Stomach (tissue), 9 donors: ENCODE measurements around the gene SLC17A5. TPM values are rescaled to one million over a fixed set of nuclear protein-coding genes. Genes with fewer than 3 reads are reported as not detected.
"Not testable (repeated sequence)": the region's sequence is repeated elsewhere in the genome, so short reads cannot be mapped to it uniquely, and the experiment has no call there.

ENCODE experiments used
- DNase-seq, 2 donors: peaks; one replicate each; pipeline versions ENCODE4 v3.0.0 to v3.0.0-alpha.2; 2013 to 2019
- H3K27ac ChIP-seq, 5 donors: fragments of 200-600 bp in 4 of 5; sonication (generic) in 4 of 5; one replicate each; pipeline ENCODE4 v1.5.1; 2013 to 2019; ENCODE audit warnings: mild to moderate bottlenecking in 1 of 5, moderate library complexity in 1 of 5
- H3K27me3 ChIP-seq, 3 donors: fragments of 200-600 bp; sonication (generic); one replicate each; pipeline ENCODE4 v1.5.1; 2017 to 2019; ENCODE audit warnings: mixed run types in 1 of 3
- H3K36me3 ChIP-seq, 4 donors: fragments of 200-600 bp; sonication (generic); 1 replicate in 3 of 4; 2 replicates in 1 of 4; pipeline ENCODE4 v1.5.1; 2016 to 2019
- H3K4me1 ChIP-seq, 4 donors: fragments of 200-600 bp; sonication (generic); one replicate each; pipeline ENCODE4 v1.5.1; 2016 to 2019
- H3K4me3 ChIP-seq, 4 donors: fragments of 200-600 bp; sonication (generic) in 3 of 4; one replicate each; pipeline ENCODE4 v1.5.1; 2016 to 2019; ENCODE audit warnings: mild to moderate bottlenecking in 1 of 4
- H3K9me3 ChIP-seq, 4 donors: fragments of 200-600 bp; sonication (generic); one replicate each; pipeline ENCODE4 v1.5.1; 2016 to 2019
- EP300 ChIP-seq: sonication (generic); formaldehyde crosslinking; IDR thresholded peaks from one replicate; pipeline ENCODE4 v1.6.1; 2017; ENCODE audit warnings: antibody characterized with exemption
- POLR2A ChIP-seq, 4 donors: fragments of 450-650 bp; IDR thresholded peaks; one replicate each; pipeline ENCODE4 v1.6.1; 2016; ENCODE audit warnings: antibody characterized with exemption in 4 of 4, control low read depth in 2 of 4, mild to moderate bottlenecking in 1 of 4, moderate library complexity in 1 of 4
- POLR2AphosphoS5 ChIP-seq, 3 donors: sonication (generic); formaldehyde crosslinking; IDR thresholded peaks; one replicate each; pipeline ENCODE4 v1.6.1; 2016; ENCODE audit warnings: antibody characterized with exemption in 3 of 3
- WGBS, 5 donors: extraction: QIAGEN DNeasy Blood & Tissue Kit in 3 of 5; methylation state at CpG; one replicate each; pipeline versions ENCODE4 v1.1.5 to v1.1.7; 2013 to 2018; 5-methylcytosine and 5-hydroxymethylcytosine counted together
- intact Hi-C: fragments of 100-400 bp; cut with DNase I; formaldehyde crosslinking; loops from one replicate; pipeline ENCODE4 v1.15.1; 2023; ENCODE audit warnings: low total_unique reads
- polyA plus RNA-seq, 3 donors: library from polyadenylated mRNA; stranded (reverse); fragments of 200-250 nt; gene quantifications; one replicate each; pipeline ENCODE4 v1.2.3, GENCODE V29; 2013
- total RNA-seq, 5 donors: library from RNA; depleted of rRNA; stranded (reverse); fragments of >200 nt; gene quantifications; one replicate each; pipeline versions ENCODE4 v1.1.0 to v1.2.3, GENCODE V29; 2014 to 2016
- TF ChIP-seq, protein P1 (sequence below), 7 experiments: fragments of 450-650 bp in 4 of 7; fragments of 200-600 bp in 3 of 7; sonication (generic) in 3 of 7; IDR thresholded peaks; one replicate each; pipeline ENCODE4 v1.5.1; 2016 to 2019; ENCODE audit warnings: antibody characterized with exemption in 7 of 7, control low read depth in 2 of 7, mild to moderate bottlenecking in 1 of 7
- donor health status: healthy with polysubstance abuse.
- donor health status: Bipolar disorder and iron deficiency.
- donor health status: healthy.

SLC17A5 gene
- total and polyA plus RNA-seq, 8 donors, result 2.3 to 53.4 (median 8.8) TPM

DNA sequence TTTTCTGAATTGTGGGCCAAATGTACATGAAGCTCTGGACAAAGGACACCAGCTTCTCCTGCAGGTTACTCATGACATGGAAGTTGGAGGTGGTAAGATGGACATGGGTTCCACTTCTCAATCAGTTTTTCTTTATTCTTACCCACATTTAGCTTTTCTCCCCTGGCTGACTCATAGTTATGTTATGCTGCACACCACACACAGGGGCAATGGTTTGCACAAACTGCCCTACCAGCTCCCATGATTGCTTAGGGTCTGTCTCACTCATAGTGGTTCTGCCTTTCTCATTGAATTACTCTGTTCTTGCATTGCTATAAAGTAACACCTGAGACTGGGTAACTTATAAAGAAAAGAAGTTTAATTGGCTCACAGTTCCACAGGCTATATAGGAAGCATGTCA is 37.7 kb upstream of the SLC17A5 start:
- intact Hi-C loops, result no loop called here
- Histone ChIP-seq H3K27ac (no peak overlapping the region), H3K27me3 (peaks cover 0 to 6% (median 6%) of the 10 kb centered on the region in 3 donors), H3K9me3 (no peaks in the 10 kb centered on the region), H3K4me1 (peaks cover 6 to 15% (median 10%) of the 10 kb centered on the region in 4 donors), H3K36me3 (no peaks in the 10 kb centered on the region), H3K4me3 (no peak overlapping the region)
- TF ChIP-seq, protein P1, sequence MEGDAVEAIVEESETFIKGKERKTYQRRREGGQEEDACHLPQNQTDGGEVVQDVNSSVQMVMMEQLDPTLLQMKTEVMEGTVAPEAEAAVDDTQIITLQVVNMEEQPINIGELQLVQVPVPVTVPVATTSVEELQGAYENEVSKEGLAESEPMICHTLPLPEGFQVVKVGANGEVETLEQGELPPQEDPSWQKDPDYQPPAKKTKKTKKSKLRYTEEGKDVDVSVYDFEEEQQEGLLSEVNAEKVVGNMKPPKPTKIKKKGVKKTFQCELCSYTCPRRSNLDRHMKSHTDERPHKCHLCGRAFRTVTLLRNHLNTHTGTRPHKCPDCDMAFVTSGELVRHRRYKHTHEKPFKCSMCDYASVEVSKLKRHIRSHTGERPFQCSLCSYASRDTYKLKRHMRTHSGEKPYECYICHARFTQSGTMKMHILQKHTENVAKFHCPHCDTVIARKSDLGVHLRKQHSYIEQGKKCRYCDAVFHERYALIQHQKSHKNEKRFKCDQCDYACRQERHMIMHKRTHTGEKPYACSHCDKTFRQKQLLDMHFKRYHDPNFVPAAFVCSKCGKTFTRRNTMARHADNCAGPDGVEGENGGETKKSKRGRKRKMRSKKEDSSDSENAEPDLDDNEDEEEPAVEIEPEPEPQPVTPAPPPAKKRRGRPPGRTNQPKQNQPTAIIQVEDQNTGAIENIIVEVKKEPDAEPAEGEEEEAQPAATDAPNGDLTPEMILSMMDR (IDR thresholded peaks at IDR 0.05), result no peak
- TF ChIP-seq EP300 (no peak), POLR2AphosphoS5 (IDR thresholded peaks at IDR 0.05) (no peak), POLR2A (IDR thresholded peaks at IDR 0.05) (no peak)
- no peak for DNase-seq

DNA sequence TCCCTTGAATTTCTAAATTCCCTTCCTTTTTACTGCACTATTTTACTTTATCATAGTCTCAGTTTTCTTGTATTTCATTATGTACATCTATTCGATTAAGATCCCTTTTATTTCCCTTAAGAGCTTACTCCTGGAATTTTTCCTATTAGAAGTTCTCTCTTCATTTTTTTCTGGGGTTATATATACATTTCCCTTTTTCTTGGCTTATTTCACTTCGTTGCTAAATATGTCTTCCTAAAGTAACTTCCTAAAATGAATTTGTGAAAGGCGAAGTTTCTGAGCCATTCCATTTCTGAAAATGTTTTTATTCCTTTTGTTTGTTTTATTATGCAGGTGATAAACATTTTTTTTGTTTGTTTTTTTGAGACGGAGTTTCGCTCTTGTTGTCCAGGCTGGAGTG is 36.3 kb upstream of the SLC17A5 start:
- Histone ChIP-seq H3K4me1 (peaks cover 0 to 3% (median 0%) of the 10 kb centered on the region in 4 donors), H3K27ac (no peak overlapping the region), H3K36me3 (no peaks in the 10 kb centered on the region), H3K9me3 (no peaks in the 10 kb centered on the region), H3K4me3 (no peak overlapping the region), H3K27me3 (no peaks in the 10 kb centered on the region)
- 73 to 88% (median 76%) methylated on average over 5 of the region's 5 CpGs for WGBS, 5 donors
- intact Hi-C loops, result no loop called here
- no peak for TF ChIP-seq POLR2AphosphoS5 (IDR thresholded peaks at IDR 0.05)
- no peak for DNase-seq

DNA sequence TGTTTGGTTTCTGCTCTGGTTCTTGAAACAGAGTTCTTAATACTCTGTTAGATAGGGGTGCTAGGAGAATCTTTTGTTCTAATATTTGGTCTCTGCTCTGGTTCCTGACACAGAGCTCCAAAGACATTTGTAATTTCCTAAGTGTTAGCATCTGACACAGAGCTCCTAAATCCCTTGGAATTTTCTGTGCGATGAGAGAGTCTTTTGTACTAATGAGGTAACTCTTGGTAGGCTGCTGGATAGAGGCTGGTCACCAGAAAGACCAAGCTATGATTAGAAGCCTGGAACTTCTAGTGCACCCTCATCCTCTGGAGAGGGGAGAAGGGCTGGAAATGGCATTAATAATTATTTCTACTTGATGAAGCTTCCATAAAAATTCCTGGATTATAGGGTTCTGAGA is 34.6 kb upstream of the SLC17A5 start:
- no peak for DNase-seq
- H3K27ac ChIP-seq, result no peak overlapping the region
- TF ChIP-seq, protein P1 (IDR thresholded peaks at IDR 0.05), result no peak
- TF ChIP-seq POLR2AphosphoS5 (IDR thresholded peaks at IDR 0.05) (no peak), EP300 (no peak), POLR2A (IDR thresholded peaks at IDR 0.05) (no peak)
- H3K4me1 ChIP-seq, result no peaks in the 10 kb centered on the region
- H3K4me3 ChIP-seq, result no peak overlapping the region
- intact Hi-C loops, result no loop called here
- H3K36me3 ChIP-seq, result no peaks in the 10 kb centered on the region
- peaks cover 0 to 5% (median 4%) of the 10 kb centered on the region in 4 donors for H3K9me3 ChIP-seq
- H3K27me3 ChIP-seq, result no peaks in the 10 kb centered on the region
- WGBS, 5 donors, result 62 to 82% (median 68%) methylated on average over 1 of the region's 1 CpG

DNA sequence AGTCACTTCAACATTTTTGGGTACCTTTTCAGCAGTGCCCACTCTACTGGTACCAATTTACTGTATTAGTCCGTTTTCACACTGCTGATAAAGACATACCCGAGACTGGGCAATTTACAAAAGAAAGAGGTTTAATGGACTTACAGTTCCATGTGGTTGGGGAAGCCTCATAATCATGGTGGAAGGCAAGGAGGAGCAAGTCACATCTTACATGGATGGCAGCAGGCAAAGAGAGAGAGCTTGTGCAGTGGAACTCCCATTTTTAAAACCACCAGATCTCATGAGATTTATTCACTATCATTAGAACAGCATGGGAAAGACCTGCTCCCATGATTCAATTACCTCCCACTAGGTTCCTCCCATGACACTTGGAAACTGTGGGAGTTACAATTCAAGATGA is 29.8 kb upstream of the SLC17A5 start:
- DNase-seq, H3K27ac ChIP-seq, H3K27me3 ChIP-seq, H3K4me1 ChIP-seq, H3K4me3 ChIP-seq, H3K36me3 ChIP-seq, intact Hi-C loops: not testable (repeated sequence)
- peaks cover 0 to 14% (median 5%) of the 10 kb centered on the region in 4 donors for H3K9me3 ChIP-seq
- WGBS, 5 donors, result 72 to 92% (median 85%) methylated on average over 2 of the region's 2 CpGs

DNA sequence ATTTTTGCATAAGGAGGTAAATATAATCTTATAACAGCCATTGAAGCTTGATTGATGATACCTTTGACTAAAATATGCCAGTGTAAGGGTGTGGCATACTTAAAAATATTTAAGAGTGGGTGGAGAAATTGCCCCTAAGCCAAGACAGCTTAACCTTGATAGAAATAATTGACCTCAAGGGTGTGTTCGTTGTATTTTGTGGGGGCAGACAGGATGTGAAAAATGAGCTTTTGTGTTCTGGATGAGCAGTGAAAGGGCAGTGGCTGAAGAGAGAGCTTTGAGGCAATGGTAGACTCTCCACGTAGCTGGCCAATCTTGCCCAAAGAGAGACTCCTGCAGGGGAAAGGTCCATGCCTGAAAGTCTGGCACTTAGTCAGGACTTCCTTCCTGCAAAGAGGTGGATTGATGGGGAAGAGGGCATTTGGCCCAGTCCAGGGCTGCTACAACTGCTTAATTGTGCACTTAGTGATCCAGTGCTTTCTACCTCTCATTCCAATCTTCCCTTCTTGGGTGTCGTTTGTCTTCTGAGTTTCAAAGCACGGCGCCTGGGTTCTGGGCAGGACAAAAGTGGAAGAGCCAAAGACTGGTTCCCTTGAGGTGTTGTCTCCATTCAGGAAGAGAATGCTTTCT is 26.6 kb upstream of the SLC17A5 start:
- Histone ChIP-seq H3K4me3 (no peak overlapping the region), H3K4me1 (peaks cover 0 to 2% (median 0%) of the 10 kb centered on the region in 4 donors), H3K27me3 (no peaks in the 10 kb centered on the region), H3K9me3 (peaks cover 0 to 14% (median 5%) of the 10 kb centered on the region in 4 donors), H3K36me3 (no peaks in the 10 kb centered on the region), H3K27ac (no peak overlapping the region)
- TF ChIP-seq EP300, result no peak
- no peak for TF ChIP-seq POLR2A (IDR thresholded peaks at IDR 0.05)
- TF ChIP-seq, protein P1 (IDR thresholded peaks at IDR 0.05), result no peak
- no peak for TF ChIP-seq POLR2AphosphoS5 (IDR thresholded peaks at IDR 0.05)
- 50 to 66% (median 55%) methylated on average over 5 of the region's 5 CpGs for WGBS, 5 donors
- intact Hi-C loops, result no loop called here
- DNase-seq, result no peak

DNA sequence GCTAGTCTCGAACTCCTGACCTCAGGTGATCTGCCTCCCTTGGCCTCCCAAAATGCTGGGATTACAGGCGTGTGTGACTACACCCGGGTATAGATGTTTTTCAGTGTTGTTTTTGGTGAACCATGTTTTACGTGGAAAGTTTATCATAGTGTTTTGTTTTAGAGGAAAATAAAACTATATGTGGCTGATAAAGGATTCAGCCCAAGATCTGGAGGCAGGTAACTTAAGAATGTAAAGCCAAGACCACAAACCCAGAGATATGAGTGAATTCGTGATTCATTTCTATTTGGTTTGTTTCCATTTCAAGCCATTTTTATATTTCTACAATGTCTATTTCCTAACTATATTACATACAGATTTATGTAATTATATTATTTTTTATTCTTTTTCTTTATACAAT is 26.1 kb upstream of the SLC17A5 start:
- intact Hi-C loops, result loop anchor here (10.0 kb wide), 1 partner anchor 55 kb away; no protein-coding TSS in a partner anchor
- H3K27ac ChIP-seq, H3K4me3 ChIP-seq, H3K36me3 ChIP-seq, H3K27me3 ChIP-seq, DNase-seq, H3K4me1 ChIP-seq: not testable (repeated sequence)
- H3K9me3 ChIP-seq, result peaks cover 0 to 14% (median 5%) of the 10 kb centered on the region in 4 donors
- 67 to 82% (median 77%) methylated on average over 5 of the region's 5 CpGs for WGBS, 5 donors
